Natural killer cell treated with Interleukin-12 subunit alpha and Interleukin-12 subunit beta and Interleukin-15 and Interleukin-18, amount 100 ng/mL, for 72 hours (primary cell): Measurements from ENCODE around the gene FIG4. TPM values are rescaled to one million over a fixed set of nuclear protein-coding genes. Genes with fewer than 3 reads are reported as not detected.
"Not testable (repeated sequence)": the region's sequence is repeated elsewhere in the genome, so short reads cannot be mapped to it uniquely, and the experiment has no call there.

Experiments
- ATAC-seq, 2 donors: fragments of 150-1000 bp; cut with Tn5 transposase in 1 of 2; sonication (Bioruptor Pico), chemical (Tn5 transposase) in 1 of 2; 2 replicates each; pipeline ENCODE4 v1.10.0; 2021
- DNase-seq: peaks from one replicate; pipeline ENCODE4 v3.0.0; 2022; ENCODE audit warnings: low spot score
- H3K27ac Mint-ChIP-seq, 2 donors: 1 replicate in 1 of 2; 2 replicates in 1 of 2; pipeline ENCODE4 v1.8.0; 2022; ENCODE audit warnings: mixed read lengths in 2 of 2, mild to moderate bottlenecking in 1 of 2, moderate library complexity in 1 of 2
- H3K27me3 Mint-ChIP-seq, 2 donors: 1 replicate in 1 of 2; 2 replicates in 1 of 2; pipeline ENCODE4 v1.8.0; 2022; ENCODE audit warnings: mixed read lengths in 2 of 2
- H3K36me3 Mint-ChIP-seq: one replicate; pipeline ENCODE4 v1.8.0; 2022; ENCODE audit warnings: mixed read lengths
- H3K4me1 Mint-ChIP-seq, 2 donors: 1 replicate in 1 of 2; 2 replicates in 1 of 2; pipeline ENCODE4 v1.8.0; 2022; ENCODE audit warnings: low read depth in 2 of 2, mixed read lengths in 2 of 2, mild to moderate bottlenecking in 1 of 2
- H3K4me3 Mint-ChIP-seq: one replicate; pipeline ENCODE4 v1.8.0; 2022; ENCODE audit warnings: mixed read lengths
- H3K9me3 Mint-ChIP-seq: 2 replicates; pipeline ENCODE4 v1.8.0; 2022; ENCODE audit warnings: mixed read lengths
- total RNA-seq, 2 donors: library from RNA; stranded (reverse); gene quantifications; one replicate each; pipeline ENCODE4 v1.2.3, GENCODE V29; 2022

FIG4 gene
- total RNA-seq, 2 donors from 2014 or later, result 9.4 to 19.4 TPM

DNA sequence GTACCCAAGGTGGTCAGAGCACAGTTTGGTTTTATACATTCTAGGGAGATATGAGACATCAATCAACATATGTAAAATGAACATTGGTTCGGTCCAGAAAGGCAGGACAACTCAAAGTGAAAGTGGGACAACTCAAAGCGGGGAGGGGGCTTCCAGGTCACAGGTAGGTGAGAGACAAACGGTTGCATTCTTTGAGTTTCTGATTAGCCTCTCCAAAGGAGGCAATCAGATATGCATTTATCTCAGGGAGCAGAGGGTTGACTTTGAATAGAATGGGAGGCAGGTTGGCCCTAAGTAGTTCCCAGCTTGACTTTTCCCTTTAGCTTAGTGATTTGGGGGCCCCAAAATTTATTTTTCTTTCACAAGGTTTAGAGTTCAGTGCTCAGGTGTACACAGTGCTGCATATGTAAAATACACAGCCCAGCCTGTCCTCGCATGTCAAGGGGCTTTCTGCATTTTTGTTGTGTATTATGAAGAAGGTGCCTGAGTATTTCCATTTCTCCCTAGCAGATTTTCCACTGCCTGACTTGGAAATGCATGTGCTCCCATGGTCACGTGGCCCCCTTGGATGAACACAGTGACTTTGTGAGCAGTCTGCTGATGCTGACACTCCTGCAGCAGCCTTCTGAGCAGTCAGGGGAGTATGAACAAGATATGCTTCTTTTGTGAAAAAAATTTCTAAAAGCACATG, 178.4 kb downstream of the FIG4 start:
- not testable (repeated sequence) for ATAC-seq, H3K9me3 Mint-ChIP-seq, H3K27me3 Mint-ChIP-seq

DNA sequence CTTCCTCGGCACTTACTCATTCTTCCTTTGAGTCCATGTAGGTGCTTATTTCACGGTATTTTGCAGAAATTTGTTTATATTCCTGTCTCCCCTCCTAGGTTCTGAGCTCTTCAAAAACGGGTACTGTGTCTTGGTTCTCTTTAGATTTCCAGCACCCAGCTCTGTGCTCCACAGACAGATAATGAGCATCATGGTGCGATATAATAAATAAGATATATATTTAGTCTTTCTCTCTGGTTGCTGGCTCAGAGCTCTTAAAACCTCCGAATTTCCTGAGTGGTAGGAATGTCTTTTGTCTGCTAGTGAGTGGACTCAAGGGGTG, 179.0 kb downstream of the FIG4 start:
- Mint-ChIP-seq H3K9me3 (no peaks in the 10 kb centered on the region), H3K27ac (no peak overlapping the region)
- ATAC-seq, result no peak

More for the DNA sequence above, 178.4 kb downstream of the FIG4 start:
- DNase-seq, H3K4me1 Mint-ChIP-seq, H3K4me3 Mint-ChIP-seq, H3K36me3 Mint-ChIP-seq, H3K27ac Mint-ChIP-seq: not testable (repeated sequence)

DNA sequence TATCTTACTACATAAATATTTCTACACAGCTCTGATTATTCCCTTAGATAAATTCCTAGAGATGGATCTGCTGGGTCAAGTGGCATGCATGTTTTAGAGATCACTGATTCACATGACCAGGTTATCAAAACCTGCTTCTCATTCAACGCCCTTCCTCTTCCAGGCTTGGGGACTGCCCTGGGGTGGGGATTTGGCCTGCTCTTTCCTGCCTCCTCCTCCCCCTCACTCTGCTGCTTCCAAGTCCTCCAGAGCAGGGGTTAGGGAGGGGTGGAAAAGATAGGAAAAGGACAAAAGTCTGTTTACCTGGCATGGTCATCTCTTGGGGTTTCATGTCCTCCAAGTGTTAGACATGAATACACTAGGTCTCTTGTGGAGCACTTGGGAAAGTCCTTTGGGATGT, 181.5 kb downstream of the FIG4 start:
- no peak for ATAC-seq
- Mint-ChIP-seq H3K27ac (no peak overlapping the region), H3K27me3 (peaks cover 3 to 10% of the 10 kb centered on the region in 2 donors)

More for the DNA sequence above, 179.0 kb downstream of the FIG4 start:
- no peaks in the 10 kb centered on the region for H3K27me3 Mint-ChIP-seq
- H3K4me3 Mint-ChIP-seq, result no peak overlapping the region
- no peak for DNase-seq
- H3K4me1 Mint-ChIP-seq, result no peaks in the 10 kb centered on the region
- H3K36me3 Mint-ChIP-seq, result no peaks in the 10 kb centered on the region

DNA sequence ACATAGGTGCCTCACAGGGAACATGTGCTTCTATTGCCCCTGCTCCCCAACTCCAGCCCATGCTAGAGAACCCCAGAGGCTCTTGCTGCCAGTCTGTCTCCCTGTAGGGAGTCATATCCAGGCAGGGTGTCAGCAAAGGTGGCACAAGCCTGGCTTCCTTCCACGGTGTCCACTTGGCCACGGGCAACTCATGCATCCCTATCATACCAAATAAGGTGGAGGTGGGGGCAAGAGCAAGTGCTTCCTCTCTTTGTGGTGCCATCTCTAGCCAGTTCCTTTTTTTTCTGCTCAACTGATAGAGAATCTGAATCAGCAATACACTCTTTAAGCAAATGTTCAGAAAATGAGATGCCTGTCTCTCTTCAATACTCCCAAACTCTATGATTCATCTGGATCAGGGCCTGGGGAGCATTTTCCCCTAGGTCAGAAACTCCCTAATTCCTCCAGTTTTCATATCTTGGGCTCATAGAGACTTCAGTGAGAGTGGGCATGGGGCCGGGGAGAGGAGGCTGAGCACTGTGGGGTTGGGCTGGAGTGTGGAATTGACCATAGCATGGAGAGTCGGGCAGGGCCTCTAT, 182.0 kb downstream of the FIG4 start:
- no peaks in the 10 kb centered on the region for H3K4me1 Mint-ChIP-seq
- ATAC-seq (no peak), DNase-seq (no peak)
- no peak overlapping the region for H3K27ac Mint-ChIP-seq
- no peaks in the 10 kb centered on the region for H3K9me3 Mint-ChIP-seq
- no peak overlapping the region for H3K4me3 Mint-ChIP-seq
- H3K27me3 Mint-ChIP-seq, result peaks cover 7 to 16% of the 10 kb centered on the region in 2 donors
- H3K36me3 Mint-ChIP-seq, result no peaks in the 10 kb centered on the region

More for the DNA sequence above, 181.5 kb downstream of the FIG4 start:
- Mint-ChIP-seq H3K4me3 (no peak overlapping the region), H3K36me3 (no peaks in the 10 kb centered on the region), H3K4me1 (no peaks in the 10 kb centered on the region), H3K9me3 (no peaks in the 10 kb centered on the region)
- no peak for DNase-seq

DNA sequence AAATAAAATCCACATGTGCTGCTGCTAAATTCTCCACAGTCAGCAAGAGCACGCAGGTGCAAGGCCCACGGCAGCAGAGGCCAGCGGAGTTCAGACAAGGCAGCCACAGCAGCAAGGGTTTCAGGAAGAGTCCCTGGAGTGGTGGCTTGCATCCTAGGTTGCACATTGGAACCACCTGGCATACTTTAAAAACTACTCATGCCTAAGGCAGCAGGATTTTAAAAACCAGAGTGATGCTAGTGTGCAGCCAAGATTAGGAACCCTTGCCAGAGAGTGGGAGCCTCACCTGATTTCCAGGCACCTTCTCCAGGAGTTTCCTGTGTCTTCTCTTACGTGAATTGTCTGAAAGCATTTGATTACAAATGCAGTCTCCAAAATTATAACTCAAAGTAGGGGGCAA, 183.0 kb downstream of the FIG4 start:
- H3K9me3 Mint-ChIP-seq, result no peaks in the 10 kb centered on the region
- H3K4me1 Mint-ChIP-seq, result no peaks in the 10 kb centered on the region
- H3K27ac Mint-ChIP-seq, result no peak overlapping the region
- no peak for DNase-seq
- H3K27me3 Mint-ChIP-seq, result peaks cover 9 to 20% of the 10 kb centered on the region in 2 donors
- H3K4me3 Mint-ChIP-seq, result no peak overlapping the region
- no peaks in the 10 kb centered on the region for H3K36me3 Mint-ChIP-seq
- ATAC-seq, result no peak

DNA sequence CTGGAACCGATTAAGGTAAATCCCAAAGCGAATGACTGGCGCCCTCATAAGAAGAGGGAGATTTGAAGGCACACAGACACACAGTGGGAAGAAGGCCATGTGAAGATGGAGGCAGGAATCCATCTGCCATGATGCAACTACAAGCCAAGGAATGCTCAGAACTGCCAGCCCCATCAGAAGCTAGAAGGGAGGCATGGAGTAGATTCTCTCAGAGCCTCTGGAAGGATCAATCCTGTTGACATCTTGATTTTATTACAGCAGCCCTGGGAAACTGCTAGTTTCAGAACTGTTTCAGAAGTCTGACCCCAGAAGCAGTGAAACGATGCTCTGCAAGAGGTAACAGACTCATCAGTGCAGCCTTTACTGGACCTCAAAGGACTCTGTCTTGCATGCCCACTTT, 183.5 kb downstream of the FIG4 start:
- H3K9me3 Mint-ChIP-seq, result no peaks in the 10 kb centered on the region
- H3K27ac Mint-ChIP-seq, result no peak overlapping the region
- H3K4me1 Mint-ChIP-seq, result no peaks in the 10 kb centered on the region
- H3K36me3 Mint-ChIP-seq, result no peaks in the 10 kb centered on the region
- no peak for ATAC-seq
- no peak for DNase-seq
- H3K4me3 Mint-ChIP-seq, result no peak overlapping the region
- peaks cover 9 to 20% of the 10 kb centered on the region in 2 donors for H3K27me3 Mint-ChIP-seq

Other genes with a start within 250 kb of the FIG4 start
- gene MICAL1, start 235.5 kb upstream of the FIG4 start, total RNA-seq, result 10 to 100 TPM; 18.9 to 29.0 TPM
- gene ZBTB24, start 208.1 kb upstream of the FIG4 start, total RNA-seq, result 1 to 10 TPM; 9.8 to 9.9 TPM
- 1 to 10 TPM; 7.3 to 8.4 TPM for gene AK9, start 94 bp upstream of the FIG4 start, total RNA-seq